HepG2 (cell line): ENCODE results near the gene FNDC7. TPM values are rescaled to one million over a fixed set of nuclear protein-coding genes. Genes with fewer than 3 reads are reported as not detected.

ENCODE experiments used
- CEBPG ChIP-seq: IDR thresholded peaks from 2 replicates; pipeline ENCODE4 v1.6.1; 2016
- CENPX ChIP-seq: sonication (generic); formaldehyde crosslinking; IDR thresholded peaks from 2 replicates; pipeline ENCODE4 v1.9.0; 2021; ENCODE audit warnings: mild to moderate bottlenecking, missing genetic modification reagents, moderate library complexity
- EED ChIP-seq: sonication (generic); formaldehyde crosslinking; IDR thresholded peaks from 2 replicates; pipeline ENCODE4 v1.5.0; 2020; ENCODE audit warnings: mild to moderate bottlenecking, missing genetic modification reagents
- HHEX ChIP-seq: IDR thresholded peaks from 2 replicates; pipeline ENCODE4 v1.6.1; 2016; ENCODE audit warnings: control low read depth
- HIVEP1 ChIP-seq: sonication (generic); formaldehyde crosslinking; IDR thresholded peaks from 2 replicates; pipeline ENCODE4 v1.4.0; 2020; ENCODE audit warnings: mild to moderate bottlenecking, missing genetic modification reagents
- MAFF ChIP-seq: IDR thresholded peaks from 2 replicates; pipeline ENCODE4 v1.6.1; 2011; ENCODE audit warnings: low read depth, low read length, improper control_type of control experiment
- NR2C2 ChIP-seq: sonication (generic); formaldehyde crosslinking; IDR thresholded peaks from 2 replicates; pipeline ENCODE4 v1.4.0; 2020; ENCODE audit warnings: missing genetic modification reagents, mild to moderate bottlenecking, moderate library complexity, borderline replicate concordance
- PHF21A ChIP-seq: sonication (generic); formaldehyde crosslinking; IDR thresholded peaks from 2 replicates; pipeline ENCODE4 v1.5.0; 2020; ENCODE audit warnings: mild to moderate bottlenecking, missing genetic modification reagents
- PITX1 ChIP-seq: sonication (generic); formaldehyde crosslinking; IDR thresholded peaks from 2 replicates; pipeline ENCODE4 v1.5.1; 2020; ENCODE audit warnings: mild to moderate bottlenecking, missing genetic modification reagents
- RELA ChIP-seq: sonication (generic); formaldehyde crosslinking; IDR thresholded peaks from 2 replicates; pipeline ENCODE4 v1.4.0; 2020; ENCODE audit warnings: missing genetic modification reagents
- TAF15 ChIP-seq: fragments of 200-400 bp; formaldehyde crosslinking; IDR thresholded peaks from one replicate; pipeline ENCODE4 v1.6.1; 2018; ENCODE audit warnings: mild to moderate bottlenecking, low read depth, low read length; ENCODE audit not compliant: poor library complexity, severe bottlenecking
- ZBTB1 ChIP-seq: sonication (generic); formaldehyde crosslinking; IDR thresholded peaks from 2 replicates; pipeline ENCODE4 v1.4.0; 2020; ENCODE audit warnings: missing genetic modification reagents, borderline replicate concordance
- ZMYM4 ChIP-seq: sonication (generic); formaldehyde crosslinking; IDR thresholded peaks from 2 replicates; pipeline ENCODE4 v1.8.1; 2023; ENCODE audit warnings: mild to moderate bottlenecking, missing genetic modification reagents
- ZNF20 ChIP-seq: sonication (generic); formaldehyde crosslinking; IDR thresholded peaks from 2 replicates; pipeline ENCODE4 v1.4.0; 2020; ENCODE audit warnings: mild to moderate bottlenecking, moderate library complexity, missing genetic modification reagents
- ZNF30 ChIP-seq: sonication (generic); formaldehyde crosslinking; IDR thresholded peaks from 2 replicates; pipeline ENCODE4 v1.5.0; 2020; ENCODE audit warnings: mild to moderate bottlenecking, missing genetic modification reagents
- ZNF598 ChIP-seq: sonication (generic); formaldehyde crosslinking; IDR thresholded peaks from 2 replicates; pipeline ENCODE4 v1.5.1; 2020; ENCODE audit warnings: mild to moderate bottlenecking, missing genetic modification reagents, borderline replicate concordance
- ZSCAN30 ChIP-seq: sonication (generic); formaldehyde crosslinking; IDR thresholded peaks from 2 replicates; pipeline ENCODE4 v1.5.0; 2020; ENCODE audit warnings: mild to moderate bottlenecking, missing genetic modification reagents
- polyA plus RNA-seq, 8 experiments: library from polyadenylated mRNA; depleted of rRNA in 3 of 8; stranded (reverse) in 7 of 8; unstranded in 1 of 8; fragments of >200 nt; fragmentation: Illumina TruSeq in 4 of 8; extraction: Trizol in 4 of 8; gene quantifications; 2 replicates each; pipeline versions ENCODE4 v1.2.1 to v1.2.3, GENCODE V29; 2011 to 2016; ENCODE audit warnings: low read depth in 4 of 8, missing spikeins in 1 of 8, mixed read lengths in 1 of 8; ENCODE audit not compliant: insufficient read depth in 1 of 8
- total RNA-seq, 5 experiments: library from RNA; depleted of rRNA; stranded (reverse); fragments of >200 nt; fragmentation: Illumina TruSeq; extraction: Trizol; gene quantifications; 2 replicates each; pipeline ENCODE4 v1.2.3, GENCODE V29; 2016; ENCODE audit warnings: low read depth in 1 of 5
- TF ChIP-seq, protein P1 (sequence below): sonication (generic); formaldehyde crosslinking; IDR thresholded peaks from 2 replicates; pipeline ENCODE4 v1.4.0; 2020; ENCODE audit warnings: missing genetic modification reagents
- TF ChIP-seq, protein P2 (sequence below): sonication (generic); formaldehyde crosslinking; IDR thresholded peaks from 2 replicates; pipeline ENCODE4 v1.4.0; 2020; ENCODE audit warnings: mild to moderate bottlenecking, missing genetic modification reagents
- TF ChIP-seq, protein P3 (sequence below), 2 experiments: sonication (generic) in 1 of 2; formaldehyde crosslinking in 1 of 2; IDR thresholded peaks; 2 replicates each; pipeline versions ENCODE4 v1.5.1 to v1.6.1; 2011 to 2020; ENCODE audit warnings: borderline replicate concordance in 1 of 2, low read depth in 1 of 2, low read length in 1 of 2, mild to moderate bottlenecking in 1 of 2, missing genetic modification reagents in 1 of 2, moderate library complexity in 1 of 2
- TF ChIP-seq, protein P4 (sequence below): fragments of 450-650 bp; IDR thresholded peaks from 2 replicates; pipeline ENCODE4 v1.6.1; 2016
- TF ChIP-seq, protein P5 (sequence below): sonication (generic); formaldehyde crosslinking; IDR thresholded peaks from 2 replicates; pipeline ENCODE4 v1.4.0; 2020; ENCODE audit warnings: mild to moderate bottlenecking, missing genetic modification reagents

FNDC7 gene
- total and polyA plus RNA-seq, 2 of the 13 experiments (the other 11 are each of a cell fraction or from before 2014, with no cell fraction given): 0.03 TPM; not detected in 1

DNA sequence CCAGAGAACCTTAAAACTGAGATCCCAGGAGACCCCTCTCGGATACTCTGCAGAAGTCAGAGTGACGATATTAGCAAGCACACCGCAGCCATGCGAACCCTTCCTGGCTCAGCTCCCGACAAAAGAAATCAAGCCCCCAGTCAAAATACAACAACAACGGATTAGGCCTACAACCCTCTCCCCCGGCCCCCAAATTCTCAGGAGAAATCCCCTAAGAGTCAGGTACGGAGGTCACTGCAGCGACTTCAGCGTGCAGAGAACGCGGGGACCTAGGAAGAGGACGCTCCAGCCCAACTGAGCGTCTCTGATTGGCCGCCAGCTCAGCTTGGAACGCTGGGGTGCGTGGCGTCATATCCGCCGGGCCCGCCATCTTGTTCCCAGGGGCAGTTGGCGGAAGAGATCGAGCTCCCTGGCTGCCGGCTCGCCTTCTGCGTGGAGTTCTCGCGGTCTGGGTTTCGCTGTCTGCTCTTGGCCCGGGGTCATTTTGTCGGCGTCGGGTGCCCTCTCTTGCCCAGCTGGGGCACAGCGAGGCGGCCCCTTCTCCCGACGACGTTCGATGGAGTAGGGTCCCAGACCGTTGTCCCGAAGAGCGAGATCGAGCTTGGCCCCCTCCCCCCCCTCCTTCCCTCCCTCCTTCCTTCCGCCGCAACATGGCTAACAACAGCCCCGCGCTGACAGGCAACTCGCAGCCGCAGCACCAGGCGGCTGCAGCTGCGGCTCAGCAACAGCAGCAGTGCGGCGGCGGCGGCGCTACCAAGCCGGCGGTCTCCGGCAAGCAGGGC lies 20.6 kb upstream of the FNDC7 start, which contains the start of gene PRPF38B (continued):
- TF ChIP-seq, protein P1, sequence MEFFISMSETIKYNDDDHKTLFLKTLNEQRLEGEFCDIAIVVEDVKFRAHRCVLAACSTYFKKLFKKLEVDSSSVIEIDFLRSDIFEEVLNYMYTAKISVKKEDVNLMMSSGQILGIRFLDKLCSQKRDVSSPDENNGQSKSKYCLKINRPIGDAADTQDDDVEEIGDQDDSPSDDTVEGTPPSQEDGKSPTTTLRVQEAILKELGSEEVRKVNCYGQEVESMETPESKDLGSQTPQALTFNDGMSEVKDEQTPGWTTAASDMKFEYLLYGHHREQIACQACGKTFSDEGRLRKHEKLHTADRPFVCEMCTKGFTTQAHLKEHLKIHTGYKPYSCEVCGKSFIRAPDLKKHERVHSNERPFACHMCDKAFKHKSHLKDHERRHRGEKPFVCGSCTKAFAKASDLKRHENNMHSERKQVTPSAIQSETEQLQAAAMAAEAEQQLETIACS: no peak
- TF ChIP-seq NR2C2 (CRISPR knock-in tag) (peak; percentile 92), ZBTB1 (no peak), PHF21A (CRISPR knock-in tag) (peak; percentile 71), ZSCAN30 (0 out of 2 replicates have a peak, but pooled peaks have one; percentile 80), CEBPG (CRISPR knock-in tag) (peak; percentile 12; the same call in 1 of the 2 replicates), ZMYM4 (peak; percentile 98), ZNF598 (no peak; the same call in 1 of the 2 replicates), MAFF (no peak), PITX1 (no peak), ZNF20 (CRISPR knock-in tag) (peak; percentile 60; the same call in 1 of the 2 replicates), HIVEP1 (CRISPR knock-in tag) (no peak; the same call in 1 of the 2 replicates), HHEX (CRISPR knock-in tag) (no peak), EED (CRISPR knock-in tag) (peak; percentile 43; the same call in 1 of the 2 replicates), ZNF30 (peak; percentile 65; the same call in 1 of the 2 replicates), TAF15 (peak; percentile 86), RELA (CRISPR knock-in tag) (no peak; the same call in 1 of the 2 replicates), CENPX (CRISPR knock-in tag) (no peak)
- TF ChIP-seq, protein P2, sequence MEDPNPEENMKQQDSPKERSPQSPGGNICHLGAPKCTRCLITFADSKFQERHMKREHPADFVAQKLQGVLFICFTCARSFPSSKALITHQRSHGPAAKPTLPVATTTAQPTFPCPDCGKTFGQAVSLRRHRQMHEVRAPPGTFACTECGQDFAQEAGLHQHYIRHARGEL (CRISPR knock-in tag): no peak
- TF ChIP-seq, protein P3, sequence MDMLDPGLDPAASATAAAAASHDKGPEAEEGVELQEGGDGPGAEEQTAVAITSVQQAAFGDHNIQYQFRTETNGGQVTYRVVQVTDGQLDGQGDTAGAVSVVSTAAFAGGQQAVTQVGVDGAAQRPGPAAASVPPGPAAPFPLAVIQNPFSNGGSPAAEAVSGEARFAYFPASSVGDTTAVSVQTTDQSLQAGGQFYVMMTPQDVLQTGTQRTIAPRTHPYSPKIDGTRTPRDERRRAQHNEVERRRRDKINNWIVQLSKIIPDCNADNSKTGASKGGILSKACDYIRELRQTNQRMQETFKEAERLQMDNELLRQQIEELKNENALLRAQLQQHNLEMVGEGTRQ (IDR thresholded peaks at IDR 0.05; ENCODE audit: low read depth, low read length): no peak
- TF ChIP-seq, protein P3 (CRISPR knock-in tag; IDR thresholded peaks at IDR 0.05; ENCODE audit: borderline replicate concordance): peak; percentile 24; the same call in 1 of the 2 replicates
- TF ChIP-seq, protein P4, sequence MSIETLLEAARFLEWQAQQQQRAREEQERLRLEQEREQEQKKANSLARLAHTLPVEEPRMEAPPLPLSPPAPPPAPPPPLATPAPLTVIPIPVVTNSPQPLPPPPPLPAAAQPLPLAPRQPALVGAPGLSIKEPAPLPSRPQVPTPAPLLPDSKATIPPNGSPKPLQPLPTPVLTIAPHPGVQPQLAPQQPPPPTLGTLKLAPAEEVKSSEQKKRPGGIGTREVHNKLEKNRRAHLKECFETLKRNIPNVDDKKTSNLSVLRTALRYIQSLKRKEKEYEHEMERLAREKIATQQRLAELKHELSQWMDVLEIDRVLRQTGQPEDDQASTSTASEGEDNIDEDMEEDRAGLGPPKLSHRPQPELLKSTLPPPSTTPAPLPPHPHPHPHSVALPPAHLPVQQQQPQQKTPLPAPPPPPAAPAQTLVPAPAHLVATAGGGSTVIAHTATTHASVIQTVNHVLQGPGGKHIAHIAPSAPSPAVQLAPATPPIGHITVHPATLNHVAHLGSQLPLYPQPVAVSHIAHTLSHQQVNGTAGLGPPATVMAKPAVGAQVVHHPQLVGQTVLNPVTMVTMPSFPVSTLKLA: no peak
- TF ChIP-seq, protein P5, sequence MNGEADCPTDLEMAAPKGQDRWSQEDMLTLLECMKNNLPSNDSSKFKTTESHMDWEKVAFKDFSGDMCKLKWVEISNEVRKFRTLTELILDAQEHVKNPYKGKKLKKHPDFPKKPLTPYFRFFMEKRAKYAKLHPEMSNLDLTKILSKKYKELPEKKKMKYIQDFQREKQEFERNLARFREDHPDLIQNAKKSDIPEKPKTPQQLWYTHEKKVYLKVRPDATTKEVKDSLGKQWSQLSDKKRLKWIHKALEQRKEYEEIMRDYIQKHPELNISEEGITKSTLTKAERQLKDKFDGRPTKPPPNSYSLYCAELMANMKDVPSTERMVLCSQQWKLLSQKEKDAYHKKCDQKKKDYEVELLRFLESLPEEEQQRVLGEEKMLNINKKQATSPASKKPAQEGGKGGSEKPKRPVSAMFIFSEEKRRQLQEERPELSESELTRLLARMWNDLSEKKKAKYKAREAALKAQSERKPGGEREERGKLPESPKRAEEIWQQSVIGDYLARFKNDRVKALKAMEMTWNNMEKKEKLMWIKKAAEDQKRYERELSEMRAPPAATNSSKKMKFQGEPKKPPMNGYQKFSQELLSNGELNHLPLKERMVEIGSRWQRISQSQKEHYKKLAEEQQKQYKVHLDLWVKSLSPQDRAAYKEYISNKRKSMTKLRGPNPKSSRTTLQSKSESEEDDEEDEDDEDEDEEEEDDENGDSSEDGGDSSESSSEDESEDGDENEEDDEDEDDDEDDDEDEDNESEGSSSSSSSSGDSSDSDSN (CRISPR knock-in tag): peak; percentile 83
